Lower leg skin (tissue), 3 donors: ENCODE data around the gene DIAPH1.

Experiments
- CTCF ChIP-seq, 3 donors: fragments of 450-650 bp; IDR thresholded peaks; one replicate each; pipeline ENCODE4 v1.5.1; 2016; ENCODE audit warnings: antibody characterized with exemption in 3 of 3, mild to moderate bottlenecking in 3 of 3, moderate library complexity in 2 of 3
- POLR2A ChIP-seq, 2 donors: fragments of 450-650 bp; IDR thresholded peaks; one replicate each; pipeline ENCODE4 v1.6.1; 2016 to 2017; ENCODE audit warnings: antibody characterized with exemption in 2 of 2, mild to moderate bottlenecking in 1 of 2, moderate library complexity in 1 of 2

- no peak for TF ChIP-seq CTCF (IDR thresholded peaks at IDR 0.05)
- TF ChIP-seq POLR2A (IDR thresholded peaks at IDR 0.05) = no peak
These were observed 134.5 kb downstream of the DIAPH1 start for GRCh38 chr5:141484310-141484640.
